Chondrocyte (in vitro differentiated cells): ENCODE data around the gene ACTR1B. TPM values are rescaled to one million over a fixed set of nuclear protein-coding genes. Genes with fewer than 3 reads are reported as not detected.
A peak's percentile ranks its signal among the peaks of the same experiment; 100 is the strongest.
"Not testable (repeated sequence)": the region's sequence is repeated elsewhere in the genome, so short reads cannot be mapped to it uniquely, and the experiment has no call there.

Source experiments
- DNase-seq: peaks from one replicate; pipeline ENCODE4 v3.0.0; 2021; ENCODE audit warnings: mixed read lengths, low spot score
- H3K27ac Mint-ChIP-seq: one replicate; pipeline ENCODE4 v1.8.0; 2021; ENCODE audit warnings: mild to moderate bottlenecking, moderate library complexity, mixed read lengths; ENCODE audit not compliant: unreplicated experiment
- H3K27me3 Mint-ChIP-seq: 2 replicates; pipeline ENCODE4 v1.8.0; 2021; ENCODE audit warnings: low read depth, mixed read lengths
- H3K36me3 Mint-ChIP-seq: 2 replicates; pipeline ENCODE4 v1.8.0; 2021; ENCODE audit warnings: low read depth, mixed read lengths
- H3K4me1 Mint-ChIP-seq: 2 replicates; pipeline ENCODE4 v1.8.0; 2021; ENCODE audit warnings: low read depth, mild to moderate bottlenecking, mixed read lengths
- H3K4me3 Mint-ChIP-seq: one replicate; pipeline ENCODE4 v1.8.0; 2021; ENCODE audit warnings: mild to moderate bottlenecking, moderate library complexity, mixed read lengths; ENCODE audit not compliant: unreplicated experiment
- H3K9me3 Mint-ChIP-seq: 2 replicates; pipeline ENCODE4 v1.8.0; 2021; ENCODE audit warnings: low read depth, mixed read lengths
- total RNA-seq: library from RNA; stranded (reverse); gene quantifications from 3 replicates; pipeline ENCODE4 v1.2.1, GENCODE V29; 2021
- TF ChIP-seq, protein P1 (sequence below): fragments of 200-600 bp; sonication (generic); IDR thresholded peaks from 2 replicates; pipeline ENCODE4 v1.5.0; 2021; ENCODE audit warnings: antibody characterized with exemption, mild to moderate bottlenecking, moderate library complexity

ACTR1B gene
- total RNA-seq, 1 donor from 2014 or later, result 51.0 TPM

DNA sequence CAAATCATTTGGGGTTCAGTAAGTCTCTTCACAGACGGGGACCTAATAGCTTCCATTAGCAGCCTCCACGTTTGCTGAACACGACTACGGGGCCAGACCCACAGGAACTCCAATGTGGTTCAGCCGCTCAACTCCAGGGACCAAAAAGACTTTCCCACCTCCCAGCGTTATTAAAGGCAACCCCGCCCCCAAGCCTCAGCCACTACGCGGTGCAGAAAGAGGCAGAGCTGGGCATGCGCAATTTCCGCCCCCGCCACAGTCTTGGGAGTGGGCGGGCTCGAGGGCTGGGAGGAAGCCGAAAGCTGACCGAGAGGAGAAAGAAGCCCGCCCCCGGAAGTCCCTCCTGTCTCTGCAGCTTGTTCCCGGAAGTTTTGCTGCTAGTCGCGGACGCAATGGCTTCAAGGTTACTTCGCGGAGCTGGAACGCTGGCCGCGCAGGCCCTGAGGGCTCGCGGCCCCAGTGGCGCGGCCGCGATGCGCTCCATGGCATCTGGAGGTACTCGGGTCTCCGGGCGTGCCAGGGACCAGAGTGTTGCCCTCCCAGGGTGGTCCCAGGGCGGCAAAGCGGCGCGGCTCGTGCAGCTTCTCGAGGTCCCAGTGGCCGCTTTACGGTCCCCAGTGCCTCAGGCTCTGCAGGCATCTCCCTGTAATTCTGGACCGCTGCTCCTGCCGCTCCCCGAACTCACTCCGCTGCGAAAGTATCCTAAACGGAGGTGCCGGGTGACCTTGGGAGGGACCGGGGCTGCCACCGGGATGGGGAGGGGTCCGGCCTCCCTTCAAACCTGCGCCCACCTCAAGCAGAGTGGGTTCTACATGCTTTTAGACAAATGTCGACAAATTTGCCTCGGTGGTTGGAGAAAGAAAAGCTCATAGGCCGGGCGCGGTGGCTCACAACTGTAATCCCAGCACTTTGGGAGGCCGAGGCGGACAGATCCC lies 17.9 kb downstream of the ACTR1B start, which contains the start of gene COX5B:
Gene COX5B (plus strand): TSS at position 368 of the 935 bp plus-strand sequence. CDS start 25 bp downstream, at position 393.
- Mint-ChIP-seq H3K27me3 (no peaks in the 10 kb centered on the region), H3K4me1 (peaks cover 17% of the 10 kb centered on the region), H3K9me3 (no peaks in the 10 kb centered on the region), H3K4me3 (peak within 1 kb of the TSS; percentile 89), H3K27ac (peak within 1 kb of the TSS; percentile 98), H3K36me3 (peaks cover 18% of the 10 kb centered on the region)
- peak; percentile 99 for DNase-seq
- TF ChIP-seq, protein P1, sequence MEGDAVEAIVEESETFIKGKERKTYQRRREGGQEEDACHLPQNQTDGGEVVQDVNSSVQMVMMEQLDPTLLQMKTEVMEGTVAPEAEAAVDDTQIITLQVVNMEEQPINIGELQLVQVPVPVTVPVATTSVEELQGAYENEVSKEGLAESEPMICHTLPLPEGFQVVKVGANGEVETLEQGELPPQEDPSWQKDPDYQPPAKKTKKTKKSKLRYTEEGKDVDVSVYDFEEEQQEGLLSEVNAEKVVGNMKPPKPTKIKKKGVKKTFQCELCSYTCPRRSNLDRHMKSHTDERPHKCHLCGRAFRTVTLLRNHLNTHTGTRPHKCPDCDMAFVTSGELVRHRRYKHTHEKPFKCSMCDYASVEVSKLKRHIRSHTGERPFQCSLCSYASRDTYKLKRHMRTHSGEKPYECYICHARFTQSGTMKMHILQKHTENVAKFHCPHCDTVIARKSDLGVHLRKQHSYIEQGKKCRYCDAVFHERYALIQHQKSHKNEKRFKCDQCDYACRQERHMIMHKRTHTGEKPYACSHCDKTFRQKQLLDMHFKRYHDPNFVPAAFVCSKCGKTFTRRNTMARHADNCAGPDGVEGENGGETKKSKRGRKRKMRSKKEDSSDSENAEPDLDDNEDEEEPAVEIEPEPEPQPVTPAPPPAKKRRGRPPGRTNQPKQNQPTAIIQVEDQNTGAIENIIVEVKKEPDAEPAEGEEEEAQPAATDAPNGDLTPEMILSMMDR, result no peak

DNA sequence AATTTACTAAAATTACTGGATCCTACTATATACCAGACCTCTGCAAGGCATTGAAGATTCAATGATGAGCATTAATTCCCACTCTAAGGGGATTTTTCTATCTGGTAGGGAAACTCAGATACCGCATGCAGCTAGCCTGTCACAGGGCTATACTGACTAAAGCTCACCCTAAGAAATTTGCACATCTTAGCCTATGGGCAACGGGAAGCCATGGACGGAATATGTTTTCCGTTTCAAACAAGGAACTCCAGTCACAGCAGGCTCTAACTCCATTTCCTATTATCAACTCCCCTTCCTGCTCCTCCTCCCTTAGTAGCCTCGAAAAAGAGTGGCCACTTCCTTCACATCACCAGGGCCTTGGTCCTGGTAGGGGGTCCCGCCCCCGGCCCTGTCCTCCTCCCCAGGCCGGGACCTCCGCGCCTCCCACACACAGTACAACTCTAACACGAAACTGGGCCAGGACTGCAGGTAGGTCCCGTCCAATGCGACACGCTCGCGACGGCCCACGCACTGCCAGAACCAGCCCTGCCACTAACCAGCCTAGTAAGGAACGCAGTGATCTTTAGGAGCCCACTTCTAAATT lies 18.6 kb downstream of the ACTR1B start:
- Mint-ChIP-seq H3K4me3 (peak overlapping the region; percentile 89), H3K9me3 (no peaks in the 10 kb centered on the region), H3K4me1 (peaks cover 17% of the 10 kb centered on the region), H3K27ac (peak overlapping the region; percentile 98), H3K27me3 (no peaks in the 10 kb centered on the region), H3K36me3 (peaks cover 18% of the 10 kb centered on the region)
- TF ChIP-seq, protein P1, result no peak
- DNase-seq, result no peak

- DNase-seq, result no peak
- Mint-ChIP-seq H3K36me3 (peaks cover 13% of the 10 kb centered on the region), H3K4me3 (no peak overlapping the region), H3K9me3 (no peaks in the 10 kb centered on the region), H3K27ac (no peak overlapping the region), H3K4me1 (peaks cover 17% of the 10 kb centered on the region), H3K27me3 (peaks cover 3% of the 10 kb centered on the region)
- TF ChIP-seq, protein P1, result no peak
Observed at GRCh38 chr2:97644023-97644717, 19.7 kb downstream of the ACTR1B start.

DNA sequence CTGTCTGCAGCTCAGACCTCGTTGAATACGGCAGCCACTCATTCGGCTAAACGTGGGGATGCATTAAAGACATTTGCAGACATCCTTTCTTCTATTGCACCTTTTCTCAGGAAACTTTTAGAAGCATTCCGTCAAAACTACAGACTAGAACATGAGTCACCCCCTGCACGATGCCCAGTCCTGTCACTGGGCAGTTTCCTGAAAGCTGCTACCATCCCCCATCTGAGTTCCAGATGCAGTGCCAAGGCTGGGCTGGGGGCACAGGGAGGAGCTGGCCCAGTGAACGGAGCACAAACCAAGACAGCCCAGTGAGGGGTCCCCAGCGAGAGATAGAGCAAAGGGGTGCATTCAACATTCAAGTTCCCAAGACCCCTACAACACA lies 37.8 kb downstream of the ACTR1B start:
- not testable (repeated sequence) for H3K4me3 Mint-ChIP-seq, DNase-seq, H3K9me3 Mint-ChIP-seq, H3K36me3 Mint-ChIP-seq, H3K4me1 Mint-ChIP-seq, H3K27me3 Mint-ChIP-seq
- H3K27ac Mint-ChIP-seq, result peak overlapping the region; percentile 74

- not testable (repeated sequence) for DNase-seq, H3K4me3 Mint-ChIP-seq, H3K27me3 Mint-ChIP-seq, H3K4me1 Mint-ChIP-seq, H3K27ac Mint-ChIP-seq, H3K9me3 Mint-ChIP-seq, H3K36me3 Mint-ChIP-seq
Observed at GRCh38 chr2:97625354-97626048, 38.3 kb downstream of the ACTR1B start.

DNA sequence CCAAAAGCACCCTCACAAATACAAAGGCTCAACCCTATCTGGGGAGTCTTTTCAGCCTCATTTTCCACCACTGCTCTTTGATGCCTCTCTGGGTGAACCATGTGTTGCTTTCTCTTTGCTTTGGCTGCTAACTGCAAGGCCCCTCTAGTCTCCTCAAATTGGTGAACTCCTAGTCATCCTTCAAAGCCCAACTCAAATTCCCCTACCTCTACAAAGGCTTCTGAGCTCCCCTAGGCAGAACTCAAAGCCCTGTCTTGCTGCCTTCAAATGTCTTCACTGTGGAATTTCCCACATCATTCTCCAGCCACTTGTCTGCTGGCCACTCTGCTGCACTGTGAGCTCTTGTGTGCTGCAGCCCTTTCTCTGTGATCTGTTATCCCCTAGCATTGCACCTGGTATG lies 40.9 kb downstream of the ACTR1B start:
- not testable (repeated sequence) for H3K27ac Mint-ChIP-seq, H3K27me3 Mint-ChIP-seq, H3K9me3 Mint-ChIP-seq, H3K4me3 Mint-ChIP-seq, DNase-seq, H3K36me3 Mint-ChIP-seq
- peaks cover 15% of the 10 kb centered on the region for H3K4me1 Mint-ChIP-seq

GRCh38 chr2:97620492-97620891 lies 43.4 kb downstream of the ACTR1B start:
- H3K4me1 Mint-ChIP-seq, H3K9me3 Mint-ChIP-seq, H3K27ac Mint-ChIP-seq, H3K36me3 Mint-ChIP-seq, H3K27me3 Mint-ChIP-seq, DNase-seq, H3K4me3 Mint-ChIP-seq: not testable (repeated sequence)
